NT2/D1 (cell line): Measurements from ENCODE around the gene PACSIN2.

Experiments used
- SUZ12 ChIP-seq: IDR thresholded peaks from 2 replicates; pipeline ENCODE4 v1.6.1; 2011; ENCODE audit not compliant: insufficient read length, insufficient read depth; ENCODE audit errors: extremely low read depth
- YY1 ChIP-seq: IDR thresholded peaks from 2 replicates; pipeline ENCODE4 v1.6.1; 2011; ENCODE audit not compliant: insufficient read length, insufficient read depth
- ZNF274 ChIP-seq: IDR thresholded peaks from 2 replicates; pipeline ENCODE4 v1.6.1; 2011; ENCODE audit warnings: mild to moderate bottlenecking, low read depth, low read length

GRCh38 chr22:43035250-43035649 lies 20.3 kb upstream of the PACSIN2 start:
- TF ChIP-seq YY1 (no peak), ZNF274 (no peak), SUZ12 (no peak)
